Activated CD4-positive, alpha-beta T cell treated with anti-CD3 and anti-CD28 coated beads, Interleukin-2, amount 50 U/mL, for 16 hours (primary cell): ENCODE data around the gene KDM4E.
A peak's percentile ranks its signal among the peaks of the same experiment; 100 is the strongest.

Experiments used
- DNase-seq: peaks from one replicate; pipeline ENCODE4 v3.0.0-alpha.2; 2020

Gene KDM4E

GRCh38 chr11:95054356-95054755 is 29.3 kb downstream of the KDM4E start:
- no peak for DNase-seq

- no peak for DNase-seq
Observed at GRCh38 chr11:95055283-95055897, 30.3 kb downstream of the KDM4E start.

GRCh38 chr11:95057959-95058358 is 32.9 kb downstream of the KDM4E start:
- no peak for DNase-seq

GRCh38 chr11:95058621-95059020 is 33.6 kb downstream of the KDM4E start:
- DNase-seq: no peak

GRCh38 chr11:95059046-95059445 is 34.0 kb downstream of the KDM4E start:
- DNase-seq: no peak

GRCh38 chr11:95065336-95065735 is 40.3 kb downstream of the KDM4E start:
- DNase-seq: no peak

GRCh38 chr11:95066716-95067038 is 41.6 kb downstream of the KDM4E start, which contains the start of gene SRSF8:
Gene SRSF8, plus strand, starts transcription at chr11:95066919. Its CDS starts 308 bp downstream, at chr11:95067227.
- DNase-seq: no peak

- DNase-seq: peak; percentile 78
Observed at GRCh38 chr11:95067039-95067840, 42.2 kb downstream of the KDM4E start.

GRCh38 chr11:95067841-95068219 is 42.8 kb downstream of the KDM4E start:
- no peak for DNase-seq

GRCh38 chr11:95068549-95068948 is 43.5 kb downstream of the KDM4E start:
- peak; percentile 92 for DNase-seq

- DNase-seq: no peak
Observed at GRCh38 chr11:95070471-95070870, 45.4 kb downstream of the KDM4E start.

- no peak for DNase-seq
Observed at GRCh38 chr11:95072948-95073347, 47.9 kb downstream of the KDM4E start.

- no peak for DNase-seq
Observed at GRCh38 chr11:95074792-95075563, 49.9 kb downstream of the KDM4E start.

- no peak for DNase-seq
Observed at GRCh38 chr11:95076416-95076815, 51.4 kb downstream of the KDM4E start.

- DNase-seq: no peak
Observed at GRCh38 chr11:95076981-95077380, 51.9 kb downstream of the KDM4E start.
